Right ventricle myocardium superior (tissue), 1 donor: ENCODE results near the gene OR51F2. TPM values are rescaled to one million over a fixed set of nuclear protein-coding genes. Genes with fewer than 3 reads are reported as not detected.

Experiments
- ATAC-seq: fragments of 200-7000 bp; cut with Tn5 transposase; one replicate; pipeline ENCODE4 v1.9.1; 2020; ENCODE audit warnings: mild to moderate bottlenecking; ENCODE audit not compliant: poor library complexity
- DNase-seq: peaks from one replicate; pipeline ENCODE4 v3.0.0-alpha.2; 2020
- intact Hi-C: fragments of 100-400 bp; cut with DNase I; formaldehyde crosslinking; loops from one replicate; pipeline ENCODE4 v1.11.2; 2022
- total RNA-seq: library from RNA; stranded (reverse); fragmentation: NEBNext Ultra II Directional; extraction: Animal tissue kit (Norgen Biotek cat#: 25700); gene quantifications from one replicate; pipeline ENCODE4 v1.2.1, GENCODE V29; 2021
- donor health status: DM: no; HTN: yes; CAD: no; lungs with severe emphysema.

Gene OR51F2
- total RNA-seq, 1 donor from 2014 or later = not detected

DNA sequence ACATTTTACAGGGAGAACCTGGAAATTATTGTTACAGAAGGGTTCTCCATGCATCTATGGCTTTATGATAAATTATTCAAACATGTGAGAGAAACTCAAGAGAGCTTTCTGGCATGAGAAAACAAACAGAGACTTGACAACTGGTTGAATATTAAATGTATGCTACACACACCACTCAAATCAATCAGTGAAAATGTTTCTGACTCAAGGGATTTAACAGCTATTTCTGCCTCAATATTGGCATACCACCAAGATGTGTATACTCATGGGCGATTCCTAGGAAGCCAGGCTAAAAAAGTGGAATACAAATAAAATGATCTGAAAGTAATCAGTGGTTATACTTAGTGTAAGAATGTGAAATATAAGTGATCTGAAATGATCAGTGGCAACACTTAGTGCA, 44.7 kb downstream of the OR51F2 start:
- no peak for ATAC-seq

More for the DNA sequence above, 44.7 kb downstream of the OR51F2 start:
- intact Hi-C loops = no loop called here
- no peak for DNase-seq

Other genes with a start within 250 kb of the OR51F2 start
- gene OR52I2, start 239.6 kb upstream of the OR51F2 start, total RNA-seq = not detected
- not detected for gene OR52I1, start 227.3 kb upstream of the OR51F2 start, total RNA-seq
- gene TRIM68, start 213.1 kb upstream of the OR51F2 start, total RNA-seq = 11.0 TPM
- not detected for gene OR51D1, start 183.8 kb upstream of the OR51F2 start, total RNA-seq
- gene OR51E1, start 177.3 kb upstream of the OR51F2 start, total RNA-seq = 1.4 TPM
- 0.13 TPM for gene OR51E2, start 123.5 kb upstream of the OR51F2 start, total RNA-seq
- not detected for gene MMP26, start 116.5 kb upstream of the OR51F2 start, total RNA-seq
- gene OR51F1, start 51.4 kb upstream of the OR51F2 start, total RNA-seq = not detected
- gene OR52R1, start 16.9 kb upstream of the OR51F2 start, total RNA-seq = not detected
- gene OR51S1, start 27.9 kb downstream of the OR51F2 start, total RNA-seq = not detected
- not detected for gene OR51T1, start 60.6 kb downstream of the OR51F2 start, total RNA-seq
- gene OR51A7, start 82.5 kb downstream of the OR51F2 start, total RNA-seq = not detected
- not detected for gene OR51G2, start 98.0 kb downstream of the OR51F2 start, total RNA-seq
- gene OR51G1, start 103.0 kb downstream of the OR51F2 start, total RNA-seq = not detected
- not detected for gene OR51A4, start 126.3 kb downstream of the OR51F2 start, total RNA-seq
- not detected for gene OR51A2, start 134.4 kb downstream of the OR51F2 start, total RNA-seq
- not detected for gene OR51L1, start 173.5 kb downstream of the OR51F2 start, total RNA-seq
- gene OR52J3, start 225.2 kb downstream of the OR51F2 start, total RNA-seq = not detected
- not detected for gene OR52E2, start 238.3 kb downstream of the OR51F2 start, total RNA-seq
- not detected for gene OR52E1, start 248.3 kb downstream of the OR51F2 start, total RNA-seq